GM18951 (cell line): ENCODE data around the gene HDAC4.

Experiments
- POLR2A ChIP-seq: IDR thresholded peaks from 4 replicates; pipeline ENCODE4 v1.6.1; 2011; ENCODE audit warnings: mild to moderate bottlenecking; ENCODE audit not compliant: insufficient read length, insufficient read depth; ENCODE audit errors: extremely low read depth
- in situ Hi-C: fragments of 300-500 bp; cut with MboI; formaldehyde crosslinking; loops from one replicate; pipeline ENCODE4 v1.12.0; 2022; ENCODE audit warnings: low sequenced_read_pairs, mixed read lengths, inconsistent platforms; ENCODE audit not compliant: unreplicated experiment

HDAC4 gene

DNA sequence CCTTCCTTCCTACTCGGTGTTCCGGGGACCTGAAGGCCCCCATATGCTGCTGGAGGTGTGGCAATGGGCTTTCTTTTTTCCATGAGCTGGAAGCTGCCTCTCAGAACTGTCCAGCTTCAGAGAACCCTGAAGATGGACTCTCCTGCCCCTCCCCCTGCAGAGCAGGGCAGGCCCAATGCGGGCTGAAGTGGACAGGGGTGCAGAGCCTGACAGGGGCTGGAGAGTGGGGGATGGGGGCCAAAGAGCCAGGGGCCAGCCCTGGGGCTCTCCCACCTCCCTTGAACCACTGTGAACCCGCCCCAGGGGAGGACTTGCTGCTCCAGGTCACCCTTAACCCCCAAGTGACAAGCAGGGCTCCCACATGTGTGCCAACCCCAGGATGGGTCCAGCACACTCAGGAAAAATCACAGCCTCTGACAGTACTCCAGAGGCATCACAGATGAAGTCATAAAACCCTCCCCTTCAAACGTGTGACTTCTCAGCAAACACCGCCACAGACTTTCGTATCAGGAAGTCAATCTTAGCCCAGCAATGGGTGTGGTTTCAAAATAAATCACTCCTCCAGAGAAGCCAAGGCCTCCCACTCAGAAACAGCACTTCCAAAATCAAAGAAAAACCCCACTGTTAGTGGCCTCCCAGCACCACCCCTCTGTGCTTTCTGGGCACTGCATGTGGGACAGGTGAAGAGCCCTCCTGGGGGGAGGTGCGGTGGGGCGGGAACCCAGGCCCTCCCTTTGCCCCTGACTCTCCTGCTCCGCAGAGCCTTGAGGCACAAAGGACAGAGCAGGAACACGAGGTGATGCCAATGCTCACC, 135.8 kb downstream of the HDAC4 start:
- in situ Hi-C loops = no loop called here
- no peak for TF ChIP-seq POLR2A

DNA sequence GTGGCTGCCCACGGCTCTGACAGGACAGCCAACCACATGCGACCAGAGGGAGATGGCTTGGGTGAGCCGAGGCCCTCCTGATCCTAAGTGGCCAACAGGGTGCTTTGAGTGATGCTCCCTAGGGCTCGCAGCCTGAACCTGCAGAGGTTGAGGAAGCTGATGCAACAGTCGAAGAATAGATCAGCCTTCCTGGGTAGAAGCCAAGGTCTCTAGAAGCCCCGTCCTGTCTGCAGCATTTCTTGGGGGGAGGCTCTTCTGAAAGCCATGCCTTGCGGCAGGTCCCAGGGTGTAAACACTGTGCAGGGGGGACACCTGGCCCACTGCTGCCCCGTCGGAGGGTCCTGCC, 136.4 kb downstream of the HDAC4 start:
- TF ChIP-seq POLR2A = no peak

DNA sequence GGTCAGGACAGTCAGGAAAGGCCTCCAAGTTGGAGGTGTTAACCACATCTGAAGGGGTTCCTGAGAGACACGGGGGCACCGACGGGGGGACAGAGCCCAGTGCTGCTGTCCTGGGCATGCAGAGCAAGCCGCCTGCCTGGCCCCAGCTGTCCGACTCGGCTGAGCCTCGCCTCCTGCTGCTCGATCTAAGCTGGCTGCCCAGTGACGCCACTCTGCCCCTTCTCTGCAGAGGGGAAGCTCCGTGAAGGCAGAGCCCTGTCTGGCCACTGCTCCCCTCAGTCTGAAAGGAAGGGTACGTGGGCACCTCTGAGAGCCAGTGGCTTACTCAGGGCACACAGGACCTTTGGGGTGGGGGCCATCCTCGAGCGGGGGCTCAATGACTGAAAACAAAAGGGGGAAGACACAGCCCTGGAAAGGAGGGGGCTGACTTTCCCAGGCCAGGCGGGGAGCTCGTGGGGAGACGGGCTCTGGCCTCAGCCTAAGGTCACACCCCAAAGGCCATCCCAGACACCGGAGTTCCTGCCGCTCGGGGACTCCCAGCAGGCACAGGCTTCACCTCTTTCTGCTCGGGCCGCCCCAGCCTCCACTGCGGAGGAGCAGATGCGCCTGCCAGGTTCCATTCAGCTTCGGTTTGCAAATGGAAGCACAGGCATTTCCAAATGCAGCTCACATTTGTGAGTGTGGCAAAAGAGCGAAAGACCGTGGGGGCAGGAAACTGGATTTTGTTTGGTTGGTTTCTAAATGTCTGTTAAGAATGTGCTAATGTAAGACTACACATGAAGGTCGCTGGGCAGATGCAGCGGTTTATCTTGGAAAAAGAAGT, 136.9 kb downstream of the HDAC4 start:
- in situ Hi-C loops = no loop called here
- no peak for TF ChIP-seq POLR2A

More for the DNA sequence above, 136.4 kb downstream of the HDAC4 start:
- in situ Hi-C loops = no loop called here

DNA sequence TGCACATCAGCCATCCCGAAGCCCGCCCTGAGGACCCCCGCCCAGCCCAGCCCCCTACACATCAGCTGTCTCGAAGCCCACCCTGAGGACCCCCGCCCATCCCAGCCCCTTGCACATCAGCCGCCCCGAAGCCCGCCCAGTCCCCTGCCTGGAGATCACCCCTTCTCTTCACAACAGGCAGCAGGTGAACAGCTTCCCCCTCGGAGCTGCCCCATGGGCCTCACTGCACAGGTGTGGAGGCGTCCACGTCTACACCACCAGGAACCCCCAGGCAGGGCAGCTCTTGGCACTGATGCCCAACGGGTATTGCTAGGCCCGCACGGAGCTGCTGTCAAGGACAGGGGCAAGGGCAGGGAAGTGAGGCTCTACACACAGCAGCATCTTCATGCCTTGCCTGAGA, 137.6 kb downstream of the HDAC4 start:
- in situ Hi-C loops = no loop called here
- no peak for TF ChIP-seq POLR2A

DNA sequence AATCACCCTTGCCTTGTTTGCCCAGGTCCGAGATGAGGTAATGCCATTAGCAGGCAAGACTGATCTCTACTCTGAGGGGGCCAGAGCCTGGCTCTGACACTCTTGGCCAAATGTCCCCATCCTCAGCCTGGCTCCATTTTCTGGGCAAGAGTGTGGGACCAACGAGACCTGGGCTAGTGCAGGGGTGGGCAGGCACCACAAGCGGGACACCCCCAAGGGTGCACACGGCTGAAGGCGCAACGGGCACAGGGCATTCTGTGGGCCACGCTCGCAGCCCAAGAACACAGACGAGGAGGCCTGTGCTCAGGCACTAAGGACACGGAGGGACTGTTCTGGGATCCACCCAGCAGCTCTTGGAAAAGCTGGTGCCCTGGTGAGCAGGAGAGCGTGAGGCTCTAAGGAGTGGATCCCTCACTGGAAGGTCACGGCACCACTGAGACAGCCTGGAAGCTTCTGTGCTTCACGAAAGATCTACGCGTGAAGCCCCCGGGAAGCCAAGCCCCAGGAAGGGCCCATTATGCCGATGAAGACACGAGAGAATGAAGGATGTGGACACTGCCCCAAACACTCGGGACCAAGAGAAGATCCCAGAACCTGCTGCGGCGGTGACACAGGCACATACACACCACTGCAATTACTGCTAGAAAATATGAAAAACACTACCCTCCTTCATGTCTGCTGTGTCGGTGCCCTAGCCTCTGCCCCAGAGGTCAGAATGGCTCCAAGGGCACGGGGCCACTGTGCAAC, 138.2 kb downstream of the HDAC4 start:
- in situ Hi-C loops = no loop called here

DNA sequence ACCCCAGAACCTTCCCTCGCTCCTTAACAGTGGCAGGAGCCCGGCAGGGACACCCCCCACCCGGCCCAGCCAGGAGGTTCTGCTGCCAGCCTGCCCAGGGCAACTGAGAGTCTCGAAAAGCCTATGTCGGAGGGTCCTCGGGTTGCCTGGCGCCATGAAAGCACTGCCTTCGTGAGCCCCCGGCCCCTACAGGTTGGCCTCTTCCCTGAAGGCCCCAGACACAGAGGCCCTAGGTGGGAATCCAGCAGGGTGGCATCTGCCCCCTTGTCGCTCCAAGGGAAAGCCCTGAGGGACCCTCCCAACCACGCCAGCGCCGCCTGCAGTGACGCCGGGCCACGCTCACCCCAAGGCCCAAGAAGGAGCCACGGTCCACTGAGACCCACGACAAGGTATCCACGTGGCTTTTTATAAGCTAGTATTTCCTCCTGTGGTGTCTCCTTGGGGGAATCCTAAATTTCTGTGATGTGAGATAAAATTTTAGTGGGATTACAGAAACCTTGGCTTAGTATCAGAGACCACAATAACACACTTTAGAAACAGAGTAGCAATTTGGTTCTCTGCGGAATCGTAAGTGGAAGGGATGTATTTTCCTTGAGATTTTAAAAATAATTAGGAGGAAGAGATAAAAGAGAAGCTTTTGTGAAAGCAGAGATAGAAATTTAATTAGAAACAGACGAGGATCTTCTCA, 138.9 kb downstream of the HDAC4 start:
- no peak for TF ChIP-seq POLR2A
- in situ Hi-C loops = no loop called here

More for the DNA sequence above, 138.2 kb downstream of the HDAC4 start:
- TF ChIP-seq POLR2A = no peak

DNA sequence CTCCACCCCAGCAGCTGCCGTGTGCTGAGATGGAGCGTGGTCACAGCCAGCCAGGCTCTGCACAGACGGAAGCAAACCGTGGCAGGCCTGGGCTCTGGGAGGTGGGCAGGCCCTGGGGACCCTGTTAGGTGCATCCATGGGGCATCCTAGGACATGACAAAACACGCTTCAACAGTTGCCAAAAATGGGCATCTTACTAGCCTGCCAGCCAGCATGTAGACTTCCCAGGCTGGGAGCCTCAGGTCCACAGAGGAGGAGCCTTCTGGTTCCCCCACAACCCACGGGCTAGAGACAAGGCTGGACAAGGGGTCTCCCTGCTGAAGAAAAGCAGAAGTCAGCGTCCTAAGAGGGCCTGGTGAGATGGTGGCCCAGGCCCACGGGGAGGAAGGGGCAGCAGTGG, 139.5 kb downstream of the HDAC4 start:
- TF ChIP-seq POLR2A = no peak
- in situ Hi-C loops = no loop called here

DNA sequence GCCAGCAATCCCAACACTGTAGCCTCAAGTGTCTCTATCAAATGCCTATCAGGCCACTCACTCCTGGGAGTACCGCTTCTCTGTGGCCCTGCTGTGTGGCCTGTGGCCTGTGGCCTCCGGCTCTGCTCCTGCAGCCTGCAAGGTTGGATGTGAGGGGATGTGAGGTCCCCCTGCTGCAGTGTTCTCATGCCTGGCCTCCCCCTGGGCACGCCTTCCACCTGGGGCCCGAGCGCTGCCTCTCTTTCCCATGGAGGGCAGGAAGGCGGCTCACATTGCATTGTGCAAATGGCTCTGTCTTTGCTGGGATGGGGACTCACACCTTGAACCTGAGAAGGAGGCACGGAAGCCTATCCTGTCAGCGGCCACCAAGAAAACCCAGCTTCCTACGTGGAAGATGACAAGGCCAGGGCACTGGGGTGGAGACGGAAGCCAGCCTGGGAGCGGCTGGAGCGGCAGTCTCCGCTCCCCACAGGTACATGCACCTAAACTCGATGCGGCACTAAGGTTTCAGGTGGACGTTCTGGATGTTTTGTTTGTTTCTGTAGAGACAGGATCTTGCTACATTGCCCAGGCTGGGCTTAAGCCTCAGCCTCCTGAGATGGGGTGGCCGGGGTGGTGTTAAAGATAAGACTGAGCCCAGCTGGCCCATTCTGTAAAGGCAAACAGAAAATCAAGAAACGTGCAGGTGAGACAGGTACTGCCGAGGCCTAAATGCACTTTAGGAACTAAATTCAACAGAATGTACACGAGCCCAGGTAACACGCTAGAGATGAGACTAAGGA, 140.1 kb downstream of the HDAC4 start:
- in situ Hi-C loops = no loop called here
- TF ChIP-seq POLR2A = no peak

DNA sequence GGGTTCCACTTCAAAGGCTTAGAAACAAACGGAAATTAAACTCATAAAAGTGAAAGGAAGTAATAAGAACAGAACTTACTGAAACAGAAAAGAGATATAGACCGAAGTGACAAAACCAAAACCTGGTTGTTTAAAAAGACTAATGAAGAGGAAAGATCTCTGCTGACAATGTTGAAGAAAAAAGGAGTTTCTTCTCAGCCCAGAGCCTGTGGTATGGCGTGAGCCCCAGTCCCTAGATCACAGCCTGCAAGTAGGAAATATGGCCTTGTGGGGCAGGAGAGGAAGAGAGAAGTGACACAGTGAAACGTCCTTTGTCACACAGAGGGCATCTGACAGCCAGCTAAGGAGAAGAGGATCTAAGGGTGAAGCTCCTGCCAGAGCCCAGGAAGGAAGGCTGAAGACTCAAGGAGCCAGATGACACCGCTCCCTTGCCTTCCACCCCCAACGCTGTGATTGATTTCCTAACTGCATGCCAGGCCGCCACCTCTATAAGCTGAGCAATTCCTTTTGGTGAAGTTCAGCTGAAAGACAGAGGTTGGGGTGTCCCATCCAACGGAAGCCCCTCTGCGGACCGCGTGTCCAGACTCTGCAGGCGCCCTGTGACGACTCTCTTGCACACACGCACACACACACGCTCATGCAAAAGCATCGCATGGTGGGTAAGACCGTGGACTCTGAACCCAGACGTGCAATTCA, 141.1 kb downstream of the HDAC4 start:
- TF ChIP-seq POLR2A = no peak
- in situ Hi-C loops = no loop called here

DNA sequence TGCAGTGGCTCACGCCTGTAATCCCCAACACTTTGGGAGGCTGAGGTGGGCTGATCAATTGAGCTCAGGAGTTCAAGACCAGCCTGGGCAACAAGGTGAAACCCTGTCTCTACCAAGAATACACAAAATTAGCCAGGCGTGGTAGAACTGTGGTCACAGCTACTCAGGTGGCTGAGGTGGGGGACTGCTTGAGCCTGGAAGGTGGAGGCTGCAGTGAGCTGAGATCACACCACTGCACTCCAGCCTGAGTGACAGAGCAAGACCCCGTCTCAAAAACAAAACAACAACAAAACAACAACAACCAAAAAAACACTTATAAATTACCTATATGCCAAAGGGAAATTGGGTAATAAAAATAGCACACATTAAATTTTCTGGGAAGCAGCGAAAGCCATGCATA, 141.6 kb downstream of the HDAC4 start:
- TF ChIP-seq POLR2A = no peak
- in situ Hi-C loops = no loop called here

DNA sequence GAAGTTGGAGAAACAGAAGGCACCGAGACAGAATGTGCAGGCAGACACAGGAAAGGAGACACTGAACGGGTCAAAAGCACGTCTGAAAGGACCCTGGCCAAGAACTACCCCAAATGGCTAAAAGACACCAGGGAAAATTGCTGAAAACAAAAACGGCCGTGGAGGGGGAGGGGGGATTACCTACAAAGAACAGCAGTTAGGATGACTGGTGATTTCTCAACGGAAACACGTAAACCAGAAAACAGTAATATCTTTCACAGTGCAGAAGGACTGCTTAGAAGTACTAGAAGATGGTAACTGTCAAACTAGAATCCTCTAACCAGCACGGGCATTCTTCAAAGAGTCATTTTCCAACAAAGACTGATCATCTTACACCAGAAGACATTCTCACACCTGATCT, 142.6 kb downstream of the HDAC4 start:
- in situ Hi-C loops = no loop called here

More for the DNA sequence above, 142.6 kb downstream of the HDAC4 start:
- TF ChIP-seq POLR2A = no peak
